K562 (cell line): ENCODE results near the gene MLN. TPM values are rescaled to one million over a fixed set of nuclear protein-coding genes. Genes with fewer than 3 reads are reported as not detected.

Source experiments
- ARID3A ChIP-seq: IDR thresholded peaks from 2 replicates; pipeline ENCODE4 v1.6.1; 2012; ENCODE audit warnings: low read depth, low read length, improper control_type of control experiment, borderline replicate concordance
- CCAR2 ChIP-seq: fragments of 200-400 bp; formaldehyde crosslinking; IDR thresholded peaks from 2 replicates; pipeline ENCODE4 v1.6.1; 2017; ENCODE audit warnings: mild to moderate bottlenecking, low read depth, low read length
- CREB5 ChIP-seq: fragments of 250-450 bp; sonication (Bioruptor Pico); IDR thresholded peaks from 2 replicates; pipeline ENCODE4 v1.5.0; 2020; ENCODE audit warnings: mild to moderate bottlenecking
- HDAC1 ChIP-seq, 2 experiments: fragments of 450-650 bp; IDR thresholded peaks; 2 replicates each; pipeline ENCODE4 v1.6.1; 2016 to 2017; ENCODE audit warnings: inconsistent platforms in 1 of 2, mild to moderate bottlenecking in 1 of 2, moderate library complexity in 1 of 2
- KDM1A ChIP-seq, 2 experiments: fragments of 450-650 bp; IDR thresholded peaks; 2 replicates each; pipeline ENCODE4 v1.6.1; 2016; ENCODE audit warnings: mild to moderate bottlenecking in 2 of 2
- MNT ChIP-seq, 2 experiments: fragments of 450-650 bp; conservative IDR thresholded peaks; 2 replicates each; pipeline ENCODE4 v1.6.1; 2017; ENCODE audit warnings: mild to moderate bottlenecking in 2 of 2, moderate library complexity in 2 of 2
- NBN ChIP-seq: fragments of 450-650 bp; IDR thresholded peaks from 2 replicates; pipeline ENCODE4 v1.6.1; 2016; ENCODE audit warnings: low read depth, mild to moderate bottlenecking
- NONO ChIP-seq, 2 experiments: fragments of 200-400 bp in 1 of 2; fragments of 450-650 bp in 1 of 2; formaldehyde crosslinking in 1 of 2; IDR thresholded peaks; 2 replicates each; pipeline ENCODE4 v1.6.1; 2017; ENCODE audit warnings: low read depth in 2 of 2, mild to moderate bottlenecking in 2 of 2, moderate library complexity in 2 of 2, low read length in 1 of 2
- POLR2AphosphoS5 ChIP-seq: IDR thresholded peaks from 2 replicates; pipeline ENCODE4 v1.6.1; 2011; ENCODE audit warnings: mild to moderate bottlenecking, low read depth, low read length, moderate library complexity; ENCODE audit not compliant: control insufficient read depth, insufficient read depth
- SETDB1 ChIP-seq: IDR thresholded peaks from one replicate; pipeline ENCODE4 v1.6.1; 2012; ENCODE audit warnings: low read length, control low read depth, inconsistent platforms
- TAF15 ChIP-seq: fragments of 200-400 bp; formaldehyde crosslinking; IDR thresholded peaks from 2 replicates; pipeline ENCODE4 v1.6.1; 2017; ENCODE audit warnings: mild to moderate bottlenecking, low read depth, low read length, moderate library complexity
- TFAP4 ChIP-seq: sonication (generic); formaldehyde crosslinking; IDR thresholded peaks from 2 replicates; pipeline ENCODE4 v1.8.0; 2022; ENCODE audit warnings: missing genetic modification reagents, mild to moderate bottlenecking, moderate library complexity, borderline replicate concordance
- TOE1 ChIP-seq, 2 experiments: fragments of 450-650 bp in 1 of 2; sonication (generic) in 1 of 2; formaldehyde crosslinking in 1 of 2; IDR thresholded peaks; 2 replicates each; pipeline versions ENCODE4 v1.7.1 to v1.8.0; 2016 to 2022; ENCODE audit warnings: borderline replicate concordance in 2 of 2, mild to moderate bottlenecking in 2 of 2, antibody characterized with exemption in 1 of 2, inconsistent platforms in 1 of 2, low read depth in 1 of 2, missing genetic modification reagents in 1 of 2, moderate library complexity in 1 of 2
- ZFP36 ChIP-seq: fragments of 150-350 bp; IDR thresholded peaks from 2 replicates; pipeline ENCODE4 v1.6.1; 2018; ENCODE audit warnings: low read length, low read depth; ENCODE audit not compliant: partially characterized antibody
- ZFX ChIP-seq: sonication (generic); formaldehyde crosslinking; IDR thresholded peaks from 2 replicates; pipeline ENCODE4 v1.8.0; 2022; ENCODE audit warnings: mild to moderate bottlenecking, missing genetic modification reagents, moderate library complexity
- ZNF3 ChIP-seq: fragments of 250-450 bp; sonication (Bioruptor Pico); IDR thresholded peaks from 2 replicates; pipeline ENCODE4 v1.5.0; 2021; ENCODE audit warnings: mild to moderate bottlenecking, moderate library complexity
- ZNF324 ChIP-seq: fragments of 250-450 bp; sonication (Bioruptor Pico); IDR thresholded peaks from 2 replicates; pipeline ENCODE4 v1.4.0; 2020; ENCODE audit warnings: mild to moderate bottlenecking
- ZNF584 ChIP-seq: fragments of 200-800 bp; sonication (Bioruptor generic); IDR thresholded peaks from 2 replicates; pipeline ENCODE4 v1.6.1; 2016; ENCODE audit warnings: low read depth, mild to moderate bottlenecking, missing genetic modification characterization, missing compliant biosample characterization
- ZSCAN32 ChIP-seq: fragments of 450-650 bp; formaldehyde crosslinking; IDR thresholded peaks from 2 replicates; pipeline ENCODE4 v1.4.0; 2020; ENCODE audit warnings: mild to moderate bottlenecking, moderate library complexity
- polyA plus RNA-seq, 8 experiments: library from polyadenylated mRNA; depleted of rRNA in 4 of 8; stranded (reverse) in 5 of 8; unstranded in 3 of 8; fragments of >200 nt; fragmentation: Nextera tagmentation in 2 of 8; fragmentation: Illumina TruSeq in 1 of 8; extraction: Ambion mirVana in 2 of 8; extraction: Trizol in 1 of 8; gene quantifications; 2 replicates each; pipeline versions ENCODE4 v1.2.1 to v1.2.3, GENCODE V29; 2011 to 2014; ENCODE audit warnings: inconsistent platforms in 1 of 8, missing spikeins in 1 of 8
- total RNA-seq, 7 experiments: library from RNA; depleted of rRNA in 6 of 7; stranded (reverse); fragments of >200 nt in 6 of 7; fragmentation: Illumina TruSeq in 2 of 7; extraction: Trizol in 2 of 7; gene quantifications; 2 replicates each; pipeline versions ENCODE4 v1.2.1 to v1.2.3, GENCODE V29; 2011 to 2021; ENCODE audit warnings: low replicate concordance in 1 of 7

Gene MLN
- total and polyA plus RNA-seq, 9 of the 15 experiments (the other 6 are each of a cell fraction or from before 2014, with no cell fraction given) = not detected

- TF ChIP-seq ZFX (CRISPR knock-in tag) = peak; percentile 17; the same call in 1 of the 2 replicates
- peak; percentile 78; the same call in 1 of the 2 replicates for TF ChIP-seq TFAP4 (CRISPR knock-in tag)
- no peak for TF ChIP-seq SETDB1
- TF ChIP-seq POLR2AphosphoS5 = no peak
- TF ChIP-seq CCAR2 = no peak
- no peak for TF ChIP-seq ZSCAN32 (CRISPR knock-in tag)
- peak in 1 of 2 experiments; percentile 7; a peak in 1 of 4 replicates for TF ChIP-seq KDM1A (IDR thresholded peaks at IDR 0.05)
- TF ChIP-seq ZFP36 = peak; percentile 91
- 0 out of 2 replicates have a peak, but pooled peaks have one; percentile 29 for TF ChIP-seq ARID3A
- no peak for TF ChIP-seq ZNF324
- TF ChIP-seq NONO (IDR thresholded peaks at IDR 0.05; ENCODE audit: low read depth in 2 of 2, low read length in 1 of 2) = no peak
- TF ChIP-seq NBN = no peak
- no peak for TF ChIP-seq ZNF3
- no peak for TF ChIP-seq ZNF584 (CRISPR knock-in tag)
- no peak for TF ChIP-seq CREB5 (CRISPR knock-in tag)
- TF ChIP-seq TOE1 (IDR thresholded peaks at IDR 0.05; ENCODE audit: borderline replicate concordance) = no peak
- TF ChIP-seq TOE1 (CRISPR knock-in tag; IDR thresholded peaks at IDR 0.05; ENCODE audit: borderline replicate concordance, low read depth) = no peak
- peak in 1 of 2 experiments; percentile 59; a peak in 1 of 4 replicates for TF ChIP-seq MNT (conservative IDR thresholded peaks at IDR 0.05)
- no peak for TF ChIP-seq TAF15
- TF ChIP-seq HDAC1 (IDR thresholded peaks at IDR 0.05) = no peak; a peak in 1 of 4 replicates
Observed at GRCh38 chr6:33843131-33844121, 39.6 kb upstream of the MLN start (continued).
